ENCODE measurements around the gene CSRP1. TPM values are rescaled to one million over a fixed set of nuclear protein-coding genes. Genes with fewer than 3 reads are reported as not detected.

The CSRP1 gene
- total and polyA plus RNA-seq, 2 experiments from 2014 or later = 5.8 to 29.9 TPM

DNA sequence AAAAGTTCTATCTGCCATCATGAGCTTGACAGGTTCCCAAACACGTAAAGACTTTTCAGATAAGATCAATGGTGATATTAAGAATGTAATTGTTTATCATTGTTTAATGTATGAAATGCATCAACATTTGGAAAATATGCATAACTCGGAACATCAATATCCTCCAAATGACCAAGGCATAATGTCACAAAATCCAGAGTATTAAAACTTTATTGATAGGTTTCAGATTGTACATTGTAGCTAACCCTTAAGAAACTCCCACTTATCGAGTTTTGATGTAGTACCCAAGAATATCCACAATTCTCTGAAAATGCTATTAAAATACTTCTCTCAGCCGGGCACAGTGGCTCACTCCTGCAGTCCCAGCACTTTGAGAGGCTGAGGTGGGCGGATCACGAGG is 73.3 kb downstream of the CSRP1 start (continued):
- TF ChIP-seq, protein P1, sequence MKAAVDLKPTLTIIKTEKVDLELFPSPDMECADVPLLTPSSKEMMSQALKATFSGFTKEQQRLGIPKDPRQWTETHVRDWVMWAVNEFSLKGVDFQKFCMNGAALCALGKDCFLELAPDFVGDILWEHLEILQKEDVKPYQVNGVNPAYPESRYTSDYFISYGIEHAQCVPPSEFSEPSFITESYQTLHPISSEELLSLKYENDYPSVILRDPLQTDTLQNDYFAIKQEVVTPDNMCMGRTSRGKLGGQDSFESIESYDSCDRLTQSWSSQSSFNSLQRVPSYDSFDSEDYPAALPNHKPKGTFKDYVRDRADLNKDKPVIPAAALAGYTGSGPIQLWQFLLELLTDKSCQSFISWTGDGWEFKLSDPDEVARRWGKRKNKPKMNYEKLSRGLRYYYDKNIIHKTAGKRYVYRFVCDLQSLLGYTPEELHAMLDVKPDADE (IDR thresholded peaks at IDR 0.05) = no peak
- TF ChIP-seq, protein P2, sequence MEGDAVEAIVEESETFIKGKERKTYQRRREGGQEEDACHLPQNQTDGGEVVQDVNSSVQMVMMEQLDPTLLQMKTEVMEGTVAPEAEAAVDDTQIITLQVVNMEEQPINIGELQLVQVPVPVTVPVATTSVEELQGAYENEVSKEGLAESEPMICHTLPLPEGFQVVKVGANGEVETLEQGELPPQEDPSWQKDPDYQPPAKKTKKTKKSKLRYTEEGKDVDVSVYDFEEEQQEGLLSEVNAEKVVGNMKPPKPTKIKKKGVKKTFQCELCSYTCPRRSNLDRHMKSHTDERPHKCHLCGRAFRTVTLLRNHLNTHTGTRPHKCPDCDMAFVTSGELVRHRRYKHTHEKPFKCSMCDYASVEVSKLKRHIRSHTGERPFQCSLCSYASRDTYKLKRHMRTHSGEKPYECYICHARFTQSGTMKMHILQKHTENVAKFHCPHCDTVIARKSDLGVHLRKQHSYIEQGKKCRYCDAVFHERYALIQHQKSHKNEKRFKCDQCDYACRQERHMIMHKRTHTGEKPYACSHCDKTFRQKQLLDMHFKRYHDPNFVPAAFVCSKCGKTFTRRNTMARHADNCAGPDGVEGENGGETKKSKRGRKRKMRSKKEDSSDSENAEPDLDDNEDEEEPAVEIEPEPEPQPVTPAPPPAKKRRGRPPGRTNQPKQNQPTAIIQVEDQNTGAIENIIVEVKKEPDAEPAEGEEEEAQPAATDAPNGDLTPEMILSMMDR (conservative IDR thresholded peaks at IDR 0.05; ENCODE audit: low read depth in 2 of 2) = no peak
- no peak for TF ChIP-seq NANOG (IDR thresholded peaks at IDR 0.05; ENCODE audit: borderline replicate concordance)

Other genes starting within 250 kb of the CSRP1 start
- gene PKP1, start 223.6 kb downstream of the CSRP1 start, total RNA-seq (2014; rRNA removed; shearing (Covaris generic)) = 0.58 and 0.83 TPM in 2 replicates
- gene PKP1, start 223.6 kb downstream of the CSRP1 start, polyA plus RNA-seq (2016; fragmentation: Nextera tagmentation; extraction: Ambion mirVana) = 0.17 and 0.19 TPM in 2 replicates
- gene TNNT2, start 129.4 kb downstream of the CSRP1 start, total RNA-seq (2014; rRNA removed; shearing (Covaris generic)) = 4.5 and 7.5 TPM in 2 replicates
- 19.1 and 25.3 TPM in 2 replicates for gene TNNT2, start 129.4 kb downstream of the CSRP1 start, polyA plus RNA-seq (2016; fragmentation: Nextera tagmentation; extraction: Ambion mirVana)
- gene LAD1, start 107.8 kb downstream of the CSRP1 start, total RNA-seq (2014; rRNA removed; shearing (Covaris generic)) = 17.6 and 22.3 TPM in 2 replicates
- 18.0 and 18.9 TPM in 2 replicates for gene LAD1, start 107.8 kb downstream of the CSRP1 start, polyA plus RNA-seq (2016; fragmentation: Nextera tagmentation; extraction: Ambion mirVana)
- gene TNNI1, start 85.4 kb downstream of the CSRP1 start, total RNA-seq (2014; rRNA removed; shearing (Covaris generic)) = not detected in 2 replicates
- gene TNNI1, start 85.4 kb downstream of the CSRP1 start, polyA plus RNA-seq (2016; fragmentation: Nextera tagmentation; extraction: Ambion mirVana) = 0.36 and 4.1 TPM in 2 replicates
- gene PHLDA3, start 37.9 kb downstream of the CSRP1 start, total RNA-seq (2014; rRNA removed; shearing (Covaris generic)) = 87.4 and 111 TPM in 2 replicates
- gene PHLDA3, start 37.9 kb downstream of the CSRP1 start, polyA plus RNA-seq (2016; fragmentation: Nextera tagmentation; extraction: Ambion mirVana) = 37.5 and 38.9 TPM in 2 replicates
- 37.2 and 37.4 TPM in 2 replicates for gene NAV1, start 32.0 kb upstream of the CSRP1 start, total RNA-seq (2014; rRNA removed; shearing (Covaris generic))
- 22.6 and 22.7 TPM in 2 replicates for gene NAV1, start 32.0 kb upstream of the CSRP1 start, polyA plus RNA-seq (2016; fragmentation: Nextera tagmentation; extraction: Ambion mirVana)